ENCODE data around the gene PLCD3.

PLCD3 gene

GRCh38 chr17:45118691-45119090 is 13.6 kb downstream of the PLCD3 start:
- no peak overlapping the region for H2BK5ac ChIP-seq (ENCODE audit: low read depth, low read length, poor library complexity, severe bottlenecking)
- no peak overlapping the region for H2BK15ac ChIP-seq (ENCODE audit: low read depth, poor library complexity, severe bottlenecking)
- H3K14ac ChIP-seq (ENCODE audit: low read length in 2 of 2): no peak overlapping the region
- H3K36me3 ChIP-seq (ENCODE audit: control insufficient read depth in 1 of 2, insufficient read depth in 2 of 2, low read depth in 1 of 2, low read length in 2 of 2): peaks cover 38 to 65% of the 10 kb centered on the region in 2 experiments
- H3K18ac ChIP-seq (ENCODE audit: low read depth in 1 of 2, low read length in 2 of 2): no peak overlapping the region
- no peak overlapping the region for H4K91ac ChIP-seq (ENCODE audit: low read length)
- no peak overlapping the region for H2AFZ ChIP-seq (ENCODE audit: low read depth, low read length)
- no peak overlapping the region for H3K9ac ChIP-seq (ENCODE audit: low read length)
- 95% methylated on average over 23 of the region's 23 CpGs for WGBS
- H4K8ac ChIP-seq (ENCODE audit: low read length): no peak overlapping the region
- no peaks in the 10 kb centered on the region for H3K27me3 ChIP-seq (ENCODE audit: control insufficient read depth in 1 of 2, insufficient read depth in 1 of 2, low read length in 2 of 2)
- H3K27ac ChIP-seq (ENCODE audit: low read length, poor library complexity, severe bottlenecking): no peak overlapping the region
- H3K4ac ChIP-seq (ENCODE audit: low read depth in 1 of 2, low read length in 2 of 2): no peak overlapping the region
- peaks cover 38% of the 10 kb centered on the region for H3K79me1 ChIP-seq (replicated peaks; ENCODE audit: low read length, poor library complexity, severe bottlenecking)
- H3K4me2 ChIP-seq (ENCODE audit: low read length, poor library complexity, severe bottlenecking): no peak overlapping the region
- H2BK120ac ChIP-seq (ENCODE audit: low read depth, low read length): no peak overlapping the region
- H3K23ac ChIP-seq (ENCODE audit: low read length in 2 of 2): peak overlapping the region in 1 of 2 experiments; percentile 9
- H2BK12ac ChIP-seq (ENCODE audit: low read length in 2 of 2): no peak overlapping the region
- no peak overlapping the region for H3K4me3 ChIP-seq (ENCODE audit: insufficient read depth in 1 of 2, low read depth in 1 of 2, low read length in 2 of 2)
- no peak overlapping the region for H2AK5ac ChIP-seq (ENCODE audit: low read length, severe bottlenecking)
- no peak for DNase-seq
- H3K4me1 ChIP-seq (ENCODE audit: control insufficient read depth, insufficient read depth, low read depth, low read length): peaks cover 28% of the 10 kb centered on the region
- no peaks in the 10 kb centered on the region for H3K9me3 ChIP-seq (ENCODE audit: control insufficient read depth, low read length)

GRCh38 chr17:45117848-45118646 is 14.3 kb downstream of the PLCD3 start:
- Histone ChIP-seq H2BK5ac (ENCODE audit: low read depth, low read length, poor library complexity, severe bottlenecking) (no peak overlapping the region), H3K79me1 (replicated peaks; ENCODE audit: low read length, poor library complexity, severe bottlenecking) (peaks cover 39% of the 10 kb centered on the region), H3K36me3 (ENCODE audit: control insufficient read depth in 1 of 2, insufficient read depth in 2 of 2, low read depth in 1 of 2, low read length in 2 of 2) (peaks cover 44 to 72% of the 10 kb centered on the region in 2 experiments), H3K4me2 (ENCODE audit: low read length, poor library complexity, severe bottlenecking) (no peak overlapping the region), H2BK12ac (ENCODE audit: low read length in 2 of 2) (no peak overlapping the region), H2AFZ (ENCODE audit: low read depth, low read length) (no peak overlapping the region), H2BK120ac (ENCODE audit: low read depth, low read length) (no peak overlapping the region), H3K4ac (ENCODE audit: low read depth in 1 of 2, low read length in 2 of 2) (no peak overlapping the region), H3K9me3 (ENCODE audit: control insufficient read depth, low read length) (no peaks in the 10 kb centered on the region), H3K27ac (ENCODE audit: low read length, poor library complexity, severe bottlenecking) (no peak overlapping the region), H4K8ac (ENCODE audit: low read length) (no peak overlapping the region), H3K18ac (ENCODE audit: low read depth in 1 of 2, low read length in 2 of 2) (no peak overlapping the region), H3K4me1 (ENCODE audit: control insufficient read depth, insufficient read depth, low read depth, low read length) (peaks cover 28% of the 10 kb centered on the region), H4K91ac (ENCODE audit: low read length) (no peak overlapping the region), H2AK5ac (ENCODE audit: low read length, severe bottlenecking) (no peak overlapping the region), H3K14ac (ENCODE audit: low read length in 2 of 2) (no peak overlapping the region), H2BK15ac (ENCODE audit: low read depth, poor library complexity, severe bottlenecking) (no peak overlapping the region), H3K23ac (ENCODE audit: low read length in 2 of 2) (peak overlapping the region in 1 of 2 experiments; percentile 9), H3K4me3 (ENCODE audit: insufficient read depth in 1 of 2, low read depth in 1 of 2, low read length in 2 of 2) (no peak overlapping the region), H3K27me3 (ENCODE audit: control insufficient read depth in 1 of 2, insufficient read depth in 1 of 2, low read length in 2 of 2) (no peaks in the 10 kb centered on the region), H3K9ac (ENCODE audit: low read length) (no peak overlapping the region)
- no peak for DNase-seq
- WGBS: 96% methylated on average over 19 of the region's 20 CpGs

GRCh38 chr17:45117334-45117733 is 15.0 kb downstream of the PLCD3 start:
- no peak overlapping the region for H2AFZ ChIP-seq (ENCODE audit: low read depth, low read length)

GRCh38 chr17:45116434-45117016 is 15.8 kb downstream of the PLCD3 start:
- no peak overlapping the region for H3K27ac ChIP-seq (ENCODE audit: low read length, poor library complexity, severe bottlenecking)
- no peak overlapping the region for H3K4me2 ChIP-seq (ENCODE audit: low read length, poor library complexity, severe bottlenecking)
- DNase-seq: no peak
- no peak overlapping the region for H2BK120ac ChIP-seq (ENCODE audit: low read depth, low read length)
- peaks cover 56 to 80% of the 10 kb centered on the region in 2 experiments for H3K36me3 ChIP-seq (ENCODE audit: control insufficient read depth in 1 of 2, insufficient read depth in 2 of 2, low read depth in 1 of 2, low read length in 2 of 2)
- H3K4me1 ChIP-seq (ENCODE audit: control insufficient read depth, insufficient read depth, low read depth, low read length): peaks cover 39% of the 10 kb centered on the region
- H3K4ac ChIP-seq (ENCODE audit: low read depth in 1 of 2, low read length in 2 of 2): no peak overlapping the region
- no peak overlapping the region for H4K91ac ChIP-seq (ENCODE audit: low read length)
- H2AK5ac ChIP-seq (ENCODE audit: low read length, severe bottlenecking): peak overlapping the region; percentile 61
- no peak overlapping the region for H3K23ac ChIP-seq (ENCODE audit: low read length in 2 of 2)
- no peak overlapping the region for H2BK15ac ChIP-seq (ENCODE audit: low read depth, poor library complexity, severe bottlenecking)
- H2AFZ ChIP-seq (ENCODE audit: low read depth, low read length): no peak overlapping the region
- no peak overlapping the region for H3K4me3 ChIP-seq (ENCODE audit: insufficient read depth in 1 of 2, low read depth in 1 of 2, low read length in 2 of 2)
- H3K27me3 ChIP-seq (ENCODE audit: control insufficient read depth in 1 of 2, insufficient read depth in 1 of 2, low read length in 2 of 2): no peaks in the 10 kb centered on the region
- H2BK12ac ChIP-seq (ENCODE audit: low read length in 2 of 2): no peak overlapping the region
- H3K79me1 ChIP-seq (replicated peaks; ENCODE audit: low read length, poor library complexity, severe bottlenecking): peaks cover 40% of the 10 kb centered on the region
- no peaks in the 10 kb centered on the region for H3K9me3 ChIP-seq (ENCODE audit: control insufficient read depth, low read length)
- peak overlapping the region in 1 of 2 experiments; percentile 24 for H3K18ac ChIP-seq (ENCODE audit: low read depth in 1 of 2, low read length in 2 of 2)
- no peak overlapping the region for H3K14ac ChIP-seq (ENCODE audit: low read length in 2 of 2)
- no peak overlapping the region for H3K9ac ChIP-seq (ENCODE audit: low read length)
- peak overlapping the region; percentile 31 for H4K8ac ChIP-seq (ENCODE audit: low read length)
- no peak overlapping the region for H2BK5ac ChIP-seq (ENCODE audit: low read depth, low read length, poor library complexity, severe bottlenecking)
- WGBS: 92% methylated on average over 9 of the region's 10 CpGs

More at GRCh38 chr17:45117334-45117733, 15.0 kb downstream of the PLCD3 start:
- Histone ChIP-seq H2AK5ac (ENCODE audit: low read length, severe bottlenecking) (no peak overlapping the region), H2BK15ac (ENCODE audit: low read depth, poor library complexity, severe bottlenecking) (no peak overlapping the region), H3K9me3 (ENCODE audit: control insufficient read depth, low read length) (no peaks in the 10 kb centered on the region), H3K4me1 (ENCODE audit: control insufficient read depth, insufficient read depth, low read depth, low read length) (peaks cover 32% of the 10 kb centered on the region), H3K4me3 (ENCODE audit: insufficient read depth in 1 of 2, low read depth in 1 of 2, low read length in 2 of 2) (no peak overlapping the region), H3K23ac (ENCODE audit: low read length in 2 of 2) (no peak overlapping the region), H2BK12ac (ENCODE audit: low read length in 2 of 2) (no peak overlapping the region), H2BK5ac (ENCODE audit: low read depth, low read length, poor library complexity, severe bottlenecking) (no peak overlapping the region), H3K14ac (ENCODE audit: low read length in 2 of 2) (no peak overlapping the region), H3K27me3 (ENCODE audit: control insufficient read depth in 1 of 2, insufficient read depth in 1 of 2, low read length in 2 of 2) (no peaks in the 10 kb centered on the region), H2BK120ac (ENCODE audit: low read depth, low read length) (no peak overlapping the region), H3K36me3 (ENCODE audit: control insufficient read depth in 1 of 2, insufficient read depth in 2 of 2, low read depth in 1 of 2, low read length in 2 of 2) (peaks cover 51 to 79% of the 10 kb centered on the region in 2 experiments), H4K8ac (ENCODE audit: low read length) (no peak overlapping the region), H3K18ac (ENCODE audit: low read depth in 1 of 2, low read length in 2 of 2) (no peak overlapping the region), H3K79me1 (replicated peaks; ENCODE audit: low read length, poor library complexity, severe bottlenecking) (peaks cover 43% of the 10 kb centered on the region), H3K9ac (ENCODE audit: low read length) (no peak overlapping the region), H3K4ac (ENCODE audit: low read depth in 1 of 2, low read length in 2 of 2) (no peak overlapping the region), H3K4me2 (ENCODE audit: low read length, poor library complexity, severe bottlenecking) (no peak overlapping the region), H3K27ac (ENCODE audit: low read length, poor library complexity, severe bottlenecking) (no peak overlapping the region), H4K91ac (ENCODE audit: low read length) (no peak overlapping the region)
- DNase-seq: no peak
- 95% methylated on average over 4 of the region's 4 CpGs for WGBS

Measured in mesenchymal stem cell (in vitro differentiated cells and primary cell).